ENCODE results near the gene PUS1.
"Not testable (repeated sequence)": the region's sequence is repeated elsewhere in the genome, so short reads cannot be mapped to it uniquely, and the experiment has no call there.

The PUS1 gene

DNA sequence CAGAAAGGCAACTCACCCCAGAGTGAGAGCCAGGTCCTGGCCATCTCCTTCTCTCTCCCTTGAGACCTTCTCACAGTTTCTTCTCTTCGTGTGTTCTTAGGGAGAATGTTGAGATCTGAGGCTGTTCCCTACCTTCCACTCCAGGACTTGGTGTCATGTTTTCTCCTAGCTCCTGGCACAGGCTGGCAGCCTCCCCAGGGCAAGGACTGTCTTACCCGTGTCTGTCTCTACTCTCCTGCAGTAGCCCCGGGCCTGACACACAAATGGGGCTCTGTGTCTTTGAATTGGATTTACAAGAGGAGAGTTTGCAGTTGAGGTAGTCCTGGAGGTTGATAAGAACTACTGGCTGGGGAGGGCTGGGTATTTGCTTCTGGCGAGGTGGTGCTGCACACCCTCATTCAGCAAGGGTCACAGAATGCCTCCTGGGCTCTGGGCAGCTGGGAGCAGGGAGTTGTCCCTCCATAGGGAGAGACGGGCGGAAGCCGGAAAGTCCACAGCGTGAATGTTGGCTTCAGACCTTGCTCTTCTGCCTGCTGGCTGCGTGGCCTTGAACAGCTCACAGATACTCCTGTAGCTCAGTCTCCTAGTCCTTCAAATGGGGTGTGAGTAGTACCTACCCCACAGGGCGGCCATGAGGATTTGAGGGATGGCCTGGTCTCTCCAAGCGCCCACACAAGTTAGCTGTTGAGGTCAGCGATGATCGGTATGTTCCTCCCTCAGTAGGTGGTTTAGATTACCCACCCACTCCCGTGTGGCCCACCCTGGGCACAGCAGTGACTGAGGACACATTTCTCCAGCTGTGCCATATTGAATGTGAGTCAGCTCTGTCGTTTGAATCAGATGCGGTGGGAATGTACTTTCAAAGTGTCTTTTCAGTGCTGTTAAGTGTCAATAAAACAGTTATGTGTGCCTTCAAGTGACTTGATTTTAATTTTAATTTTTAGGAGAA, 30.8 kb downstream of the PUS1 start:
- Histone ChIP-seq H3K4me1 (ENCODE audit: insufficient read depth, low read length) (peaks cover 5% of the 10 kb centered on the region; the same call in 1 of the 2 replicates), H3K9me3 (ENCODE audit: insufficient read depth, low read length, severe bottlenecking) (no peaks in the 10 kb centered on the region), H2AFZ (ENCODE audit: low read depth, low read length) (no peak overlapping the region), H3K9ac (ENCODE audit: low read depth, low read length) (no peak overlapping the region), H3K27ac (ENCODE audit: low read length) (no peak overlapping the region), H4K20me1 (ENCODE audit: insufficient read depth, low read length) (peaks cover 67% of the 10 kb centered on the region), H3K4me3 (ENCODE audit: low read depth in 1 of 2, low read length in 2 of 2) (no peak overlapping the region), H3K79me2 (ENCODE audit: insufficient read depth, low read length) (peaks cover 92% of the 10 kb centered on the region), H3K4me2 (ENCODE audit: insufficient read depth, low read length) (no peak overlapping the region), H3K27me3 (ENCODE audit: insufficient read depth, low read length, poor library complexity) (no peaks in the 10 kb centered on the region), H3K36me3 (ENCODE audit: insufficient read depth, low read length) (peaks cover 28% of the 10 kb centered on the region)
- DNase-seq (no peak), ATAC-seq (ENCODE audit: insufficient read depth, low read depth) (no peak)
- TF ChIP-seq, protein P1, sequence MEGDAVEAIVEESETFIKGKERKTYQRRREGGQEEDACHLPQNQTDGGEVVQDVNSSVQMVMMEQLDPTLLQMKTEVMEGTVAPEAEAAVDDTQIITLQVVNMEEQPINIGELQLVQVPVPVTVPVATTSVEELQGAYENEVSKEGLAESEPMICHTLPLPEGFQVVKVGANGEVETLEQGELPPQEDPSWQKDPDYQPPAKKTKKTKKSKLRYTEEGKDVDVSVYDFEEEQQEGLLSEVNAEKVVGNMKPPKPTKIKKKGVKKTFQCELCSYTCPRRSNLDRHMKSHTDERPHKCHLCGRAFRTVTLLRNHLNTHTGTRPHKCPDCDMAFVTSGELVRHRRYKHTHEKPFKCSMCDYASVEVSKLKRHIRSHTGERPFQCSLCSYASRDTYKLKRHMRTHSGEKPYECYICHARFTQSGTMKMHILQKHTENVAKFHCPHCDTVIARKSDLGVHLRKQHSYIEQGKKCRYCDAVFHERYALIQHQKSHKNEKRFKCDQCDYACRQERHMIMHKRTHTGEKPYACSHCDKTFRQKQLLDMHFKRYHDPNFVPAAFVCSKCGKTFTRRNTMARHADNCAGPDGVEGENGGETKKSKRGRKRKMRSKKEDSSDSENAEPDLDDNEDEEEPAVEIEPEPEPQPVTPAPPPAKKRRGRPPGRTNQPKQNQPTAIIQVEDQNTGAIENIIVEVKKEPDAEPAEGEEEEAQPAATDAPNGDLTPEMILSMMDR (IDR thresholded peaks at IDR 0.05; ENCODE audit: borderline replicate concordance, extremely low read depth, low read length, poor library complexity, severe bottlenecking): no peak
- TF ChIP-seq EZH2 (IDR thresholded peaks at IDR 0.05; ENCODE audit: borderline replicate concordance, low read depth, low read length, severe bottlenecking): no peak

DNA sequence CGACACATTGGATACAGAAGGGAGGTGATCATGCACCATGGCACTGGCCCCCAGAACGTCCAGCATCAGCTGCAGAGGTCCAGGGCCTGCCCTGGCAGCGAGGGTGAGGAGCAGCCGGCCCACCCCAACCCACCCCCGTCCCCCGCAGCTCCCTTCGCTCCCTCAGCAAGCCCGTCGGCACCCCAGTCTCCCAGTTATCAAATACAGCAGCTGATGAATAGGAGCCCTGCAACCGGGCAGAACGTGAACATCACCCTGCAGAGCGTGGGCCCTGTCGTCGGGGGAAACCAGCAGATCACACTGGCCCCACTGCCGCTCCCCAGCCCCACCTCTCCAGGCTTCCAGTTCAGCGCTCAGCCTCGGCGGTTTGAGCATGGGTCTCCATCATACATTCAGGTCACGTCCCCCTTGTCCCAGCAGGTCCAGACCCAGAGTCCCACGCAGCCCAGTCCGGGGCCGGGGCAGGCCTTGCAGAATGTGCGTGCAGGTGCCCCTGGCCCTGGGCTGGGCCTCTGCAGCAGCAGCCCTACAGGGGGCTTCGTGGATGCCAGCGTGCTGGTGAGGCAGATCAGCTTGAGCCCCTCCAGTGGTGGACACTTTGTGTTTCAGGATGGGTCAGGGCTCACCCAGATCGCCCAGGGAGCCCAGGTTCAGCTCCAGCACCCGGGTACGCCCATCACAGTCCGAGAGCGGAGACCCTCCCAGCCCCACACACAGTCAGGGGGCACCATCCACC, 31.7 kb downstream of the PUS1 start:
- not testable (repeated sequence) for ATAC-seq (ENCODE audit: insufficient read depth, low read depth); H3K27ac ChIP-seq (ENCODE audit: low read length); H3K4me3 ChIP-seq (ENCODE audit: low read depth in 1 of 2, low read length in 2 of 2); H3K27me3 ChIP-seq (ENCODE audit: insufficient read depth, low read length, poor library complexity); H3K4me1 ChIP-seq (ENCODE audit: insufficient read depth, low read length); DNase-seq; H3K9ac ChIP-seq (ENCODE audit: low read depth, low read length); H3K4me2 ChIP-seq (ENCODE audit: insufficient read depth, low read length); H3K9me3 ChIP-seq (ENCODE audit: insufficient read depth, low read length, severe bottlenecking); H2AFZ ChIP-seq (ENCODE audit: low read depth, low read length)
- Histone ChIP-seq H3K36me3 (ENCODE audit: insufficient read depth, low read length) (peaks cover 36% of the 10 kb centered on the region), H3K79me2 (ENCODE audit: insufficient read depth, low read length) (peaks cover 92% of the 10 kb centered on the region), H4K20me1 (ENCODE audit: insufficient read depth, low read length) (peaks cover 72% of the 10 kb centered on the region)

DNA sequence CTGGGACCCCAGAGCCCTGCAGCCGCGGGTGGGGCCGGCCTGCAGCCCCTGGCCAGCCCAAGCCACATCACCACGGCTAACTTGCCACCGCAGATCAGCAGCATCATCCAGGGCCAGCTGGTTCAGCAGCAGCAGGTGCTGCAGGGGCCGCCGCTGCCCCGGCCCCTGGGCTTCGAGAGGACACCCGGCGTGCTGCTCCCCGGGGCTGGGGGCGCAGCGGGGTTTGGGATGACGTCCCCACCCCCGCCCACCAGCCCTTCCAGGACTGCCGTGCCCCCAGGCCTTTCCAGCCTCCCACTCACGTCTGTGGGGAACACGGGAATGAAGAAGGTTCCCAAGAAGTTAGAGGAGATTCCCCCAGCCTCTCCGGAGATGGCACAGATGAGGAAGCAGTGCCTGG, 32.3 kb downstream of the PUS1 start:
- H3K4me3 ChIP-seq (ENCODE audit: low read depth in 1 of 2, low read length in 2 of 2); H3K27ac ChIP-seq (ENCODE audit: low read length); H3K4me2 ChIP-seq (ENCODE audit: insufficient read depth, low read length); ATAC-seq (ENCODE audit: insufficient read depth, low read depth); H3K27me3 ChIP-seq (ENCODE audit: insufficient read depth, low read length, poor library complexity); H3K4me1 ChIP-seq (ENCODE audit: insufficient read depth, low read length); H2AFZ ChIP-seq (ENCODE audit: low read depth, low read length); H3K9ac ChIP-seq (ENCODE audit: low read depth, low read length); DNase-seq; H3K9me3 ChIP-seq (ENCODE audit: insufficient read depth, low read length, severe bottlenecking): not testable (repeated sequence)
- H3K36me3 ChIP-seq (ENCODE audit: insufficient read depth, low read length): peaks cover 41% of the 10 kb centered on the region
- peaks cover 92% of the 10 kb centered on the region for H3K79me2 ChIP-seq (ENCODE audit: insufficient read depth, low read length)
- H4K20me1 ChIP-seq (ENCODE audit: insufficient read depth, low read length): peaks cover 73% of the 10 kb centered on the region

DNA sequence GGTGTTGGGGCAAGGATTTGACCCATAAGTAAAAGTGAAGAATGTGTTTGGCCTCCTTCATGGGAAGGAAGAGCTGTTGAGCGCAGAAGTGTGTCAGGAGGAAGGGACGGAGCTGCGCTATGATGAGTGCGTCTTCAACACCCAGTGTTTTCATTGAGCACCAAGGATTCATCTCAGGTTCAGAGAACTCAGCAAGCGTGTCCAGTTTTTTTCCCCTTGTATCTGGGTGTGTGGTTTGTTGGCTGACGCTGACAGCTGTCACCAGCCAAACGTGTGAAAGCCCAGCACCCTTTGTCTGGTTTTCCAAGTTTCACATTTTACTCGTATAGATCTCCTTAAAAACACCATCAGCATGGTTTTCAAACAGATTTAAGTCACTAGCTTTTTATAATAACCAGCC, 33.0 kb downstream of the PUS1 start:
- Histone ChIP-seq H3K9me3 (ENCODE audit: insufficient read depth, low read length, severe bottlenecking) (no peaks in the 10 kb centered on the region), H3K4me2 (ENCODE audit: insufficient read depth, low read length) (no peak overlapping the region), H3K9ac (ENCODE audit: low read depth, low read length) (no peak overlapping the region), H3K4me1 (ENCODE audit: insufficient read depth, low read length) (no peaks in the 10 kb centered on the region), H3K79me2 (ENCODE audit: insufficient read depth, low read length) (peaks cover 91% of the 10 kb centered on the region), H2AFZ (ENCODE audit: low read depth, low read length) (no peak overlapping the region), H3K27ac (ENCODE audit: low read length) (no peak overlapping the region), H3K4me3 (ENCODE audit: low read depth in 1 of 2, low read length in 2 of 2) (no peak overlapping the region), H4K20me1 (ENCODE audit: insufficient read depth, low read length) (peaks cover 71% of the 10 kb centered on the region), H3K36me3 (ENCODE audit: insufficient read depth, low read length) (peaks cover 41% of the 10 kb centered on the region), H3K27me3 (ENCODE audit: insufficient read depth, low read length, poor library complexity) (no peaks in the 10 kb centered on the region)
- DNase-seq: no peak
- no peak for ATAC-seq (ENCODE audit: insufficient read depth, low read depth)
- TF ChIP-seq, protein P1 (IDR thresholded peaks at IDR 0.05; ENCODE audit: borderline replicate concordance, extremely low read depth, low read length, poor library complexity, severe bottlenecking): no peak
- no peak for TF ChIP-seq EZH2 (IDR thresholded peaks at IDR 0.05; ENCODE audit: borderline replicate concordance, low read depth, low read length, severe bottlenecking)
